HG02678 (cell line): Measurements from ENCODE around the gene ID1.
"Not testable (repeated sequence)": the region's sequence is repeated elsewhere in the genome, so short reads cannot be mapped to it uniquely, and the experiment has no call there.

Experiments
- ATAC-seq: cut with Tn5 transposase; IDR thresholded peaks from one replicate; pipeline ENCODE4 v1.9.1; 2021; ENCODE audit warnings: mild to moderate bottlenecking, moderate library complexity; ENCODE audit not compliant: unreplicated experiment

Gene ID1

DNA sequence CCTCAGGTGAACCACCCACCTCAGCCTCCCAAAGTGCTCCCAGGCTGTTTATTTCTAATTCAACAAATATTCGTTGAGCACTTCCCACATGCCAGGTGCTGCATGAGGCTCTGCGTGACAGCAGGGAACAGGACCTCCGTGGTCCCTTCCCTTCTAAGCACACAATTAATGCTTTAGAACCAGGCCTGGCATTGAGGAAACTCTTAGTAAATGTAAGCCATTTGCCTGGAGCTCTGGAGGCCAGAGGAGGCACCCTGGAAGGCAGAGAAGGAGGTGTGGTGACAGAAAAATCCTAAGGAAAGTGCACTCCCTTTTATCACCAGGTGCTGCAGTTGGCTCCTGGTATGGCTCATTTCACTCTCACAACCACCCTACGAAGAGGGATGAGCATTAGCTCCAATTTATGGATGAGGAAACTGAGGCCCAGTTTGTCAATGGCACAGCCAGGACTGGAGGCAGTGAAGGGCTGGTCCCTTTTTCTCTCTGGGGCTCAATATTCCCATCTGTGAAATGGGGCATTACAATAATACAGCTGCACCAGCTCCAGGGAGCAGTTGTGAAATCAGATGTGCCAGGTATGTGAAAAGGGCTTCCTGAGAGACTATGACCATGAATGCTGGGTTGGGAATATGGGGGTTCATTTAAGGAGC is 8.1 kb upstream of the ID1 start:
- no peak for ATAC-seq

DNA sequence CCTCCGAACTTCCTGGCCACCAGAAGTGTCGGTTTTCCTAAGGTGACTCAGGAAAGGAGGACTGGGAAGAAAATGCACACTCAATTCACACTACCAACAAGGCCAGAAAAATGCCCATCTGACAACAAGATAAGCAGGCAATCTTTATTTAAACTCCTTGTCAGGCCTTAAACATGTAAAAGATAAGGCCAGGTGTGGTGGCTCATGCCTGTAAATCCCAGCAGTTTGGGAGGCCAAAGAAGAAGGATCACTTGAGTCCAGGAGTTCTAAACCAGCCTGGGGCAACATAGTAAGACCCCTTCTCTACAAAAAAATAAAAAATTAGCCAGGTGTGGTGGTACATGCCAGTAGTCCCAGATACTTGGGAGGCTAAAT is 7.6 kb upstream of the ID1 start:
- no peak for ATAC-seq

DNA sequence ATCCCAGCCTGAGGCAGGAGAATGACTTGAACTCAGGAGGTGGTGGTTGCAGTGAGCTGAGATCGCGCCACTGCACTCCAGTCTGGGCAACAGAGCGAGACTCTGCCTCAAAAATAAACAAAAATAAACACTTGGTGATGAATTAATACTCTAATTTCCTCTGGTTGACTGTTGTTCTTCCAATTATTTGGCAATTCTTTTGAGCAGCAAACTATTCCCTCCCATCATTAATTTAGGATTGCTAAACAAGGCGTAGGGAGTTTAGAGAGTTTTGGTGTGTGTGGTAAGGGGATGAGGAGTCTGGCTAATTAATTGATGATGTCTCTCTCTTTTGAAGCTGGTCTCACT is 2.7 kb upstream of the ID1 start:
- no peak for ATAC-seq

DNA sequence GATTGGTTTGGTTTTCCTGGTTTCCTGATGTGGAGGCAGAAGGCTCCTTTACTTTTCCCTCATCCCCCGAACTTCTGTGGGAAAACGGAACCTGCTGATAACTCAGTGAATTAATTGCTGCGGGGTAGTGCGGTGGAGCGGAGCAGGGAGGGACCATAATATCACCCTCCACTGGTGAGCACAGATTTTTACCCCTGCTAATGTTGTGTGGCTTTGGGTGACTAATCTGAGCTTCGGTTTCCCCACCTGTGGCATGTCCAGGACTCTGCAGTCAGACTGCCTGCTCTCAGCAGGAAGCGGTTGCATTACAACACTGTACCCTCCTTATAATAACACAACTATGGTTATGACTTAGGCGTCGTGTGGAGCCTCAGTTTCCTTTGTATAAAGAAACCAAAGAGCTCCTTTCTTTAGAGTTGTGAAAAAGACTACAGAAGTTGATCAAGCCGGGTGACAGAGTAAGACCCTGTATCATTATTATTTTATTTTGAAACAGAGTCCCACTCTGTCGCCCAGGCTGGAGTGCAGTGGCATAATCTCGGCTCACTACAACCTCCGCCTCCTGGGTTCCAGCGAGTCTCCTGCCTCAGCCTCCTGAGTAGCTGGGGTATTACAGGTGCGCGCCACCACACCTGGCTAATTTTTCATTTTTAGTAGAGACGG is 2.2 kb upstream of the ID1 start:
- no peak for ATAC-seq

DNA sequence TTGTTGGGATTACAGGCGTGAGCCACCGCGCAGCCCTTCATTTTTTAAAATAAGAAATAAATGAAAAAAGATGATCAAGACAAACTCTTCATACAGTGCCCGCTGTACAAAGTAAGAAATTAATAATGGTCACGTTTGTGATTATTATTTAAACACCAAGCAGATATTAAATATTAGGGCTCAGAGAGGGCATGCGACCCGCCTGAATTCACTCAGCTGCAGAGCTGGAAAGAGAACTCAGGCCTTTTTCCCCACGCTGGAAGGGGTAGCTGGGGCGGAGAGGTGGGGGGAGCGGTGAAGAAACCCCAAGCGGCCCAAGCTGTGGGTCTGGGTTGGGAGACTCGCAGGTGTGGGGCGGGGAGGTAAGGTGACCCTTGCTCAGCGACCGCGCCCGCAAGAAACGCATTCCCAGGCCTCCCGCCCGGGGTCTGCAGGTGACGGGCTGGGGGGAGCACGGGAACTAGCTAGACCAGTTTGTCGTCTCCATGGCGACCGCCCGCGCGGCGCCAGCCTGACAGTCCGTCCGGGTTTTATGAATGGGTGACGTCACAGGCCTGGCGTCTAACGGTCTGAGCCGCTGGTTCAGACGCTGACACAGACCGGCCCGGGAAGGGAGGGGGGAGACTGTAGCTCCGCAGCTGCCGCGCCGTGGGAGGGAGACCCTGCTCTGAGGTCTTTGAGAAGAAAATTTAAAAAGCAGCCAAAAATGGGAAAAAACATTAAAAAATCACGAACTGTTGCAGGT is 1.1 kb upstream of the ID1 start:
- ATAC-seq, result peak; percentile 27

DNA sequence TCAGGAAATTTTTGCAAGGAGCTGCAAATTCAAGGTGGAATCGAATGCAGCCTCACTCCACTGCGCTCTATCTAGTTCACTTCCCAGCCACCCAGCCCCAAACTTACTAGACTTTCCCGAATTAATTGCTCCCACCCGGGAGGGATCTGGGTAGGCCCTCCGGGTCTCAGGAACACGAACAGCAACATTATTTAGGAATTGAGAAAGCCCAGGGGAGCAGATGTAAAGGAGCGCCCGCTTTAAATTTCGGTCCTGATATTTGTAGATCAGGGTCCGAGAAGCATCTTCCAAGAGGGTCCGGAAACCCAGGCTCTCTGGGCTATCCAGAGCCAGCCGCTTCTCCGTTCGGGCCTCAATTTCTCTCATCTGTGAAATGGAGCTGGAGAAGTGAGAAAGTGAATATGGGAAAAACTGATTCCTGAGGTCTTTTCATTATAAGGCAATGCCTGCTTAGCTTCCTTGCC is 490 bp upstream of the ID1 start:
- no peak for ATAC-seq

DNA sequence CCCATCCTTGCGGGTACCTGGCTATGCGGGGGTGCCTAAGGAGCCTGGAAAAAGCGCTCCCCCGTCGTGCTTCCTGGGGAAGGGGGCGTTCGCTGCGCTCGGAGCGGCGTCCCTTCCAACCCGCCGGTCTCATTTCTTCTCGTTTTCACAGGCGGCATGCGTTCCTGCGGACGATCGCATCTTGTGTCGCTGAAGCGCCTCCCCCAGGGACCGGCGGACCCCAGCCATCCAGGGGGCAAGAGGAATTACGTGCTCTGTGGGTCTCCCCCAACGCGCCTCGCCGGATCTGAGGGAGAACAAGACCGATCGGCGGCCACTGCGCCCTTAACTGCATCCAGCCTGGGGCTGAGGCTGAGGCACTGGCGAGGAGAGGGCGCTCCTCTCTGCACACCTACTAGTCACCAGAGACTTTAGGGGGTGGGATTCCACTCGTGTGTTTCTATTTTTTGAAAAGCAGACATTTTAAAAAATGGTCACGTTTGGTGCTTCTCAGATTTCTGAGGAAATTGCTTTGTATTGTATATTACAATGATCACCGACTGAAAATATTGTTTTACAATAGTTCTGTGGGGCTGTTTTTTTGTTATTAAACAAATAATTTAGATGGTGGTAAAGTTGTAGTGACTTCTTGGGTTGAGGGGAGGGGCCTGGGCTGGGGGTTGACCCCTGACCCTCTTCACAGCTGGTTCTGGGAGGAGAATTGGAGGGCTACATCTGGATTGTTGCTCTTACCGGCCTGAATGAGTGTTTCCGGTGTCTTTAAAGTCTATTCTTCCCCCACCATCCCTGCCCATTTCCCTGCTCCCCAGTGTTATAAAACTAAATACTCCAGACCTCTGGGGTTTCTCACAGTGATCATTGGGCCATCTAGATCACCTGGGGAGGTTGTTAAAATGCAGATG is 1.1 kb downstream of the ID1 start:
- ATAC-seq, result no peak

DNA sequence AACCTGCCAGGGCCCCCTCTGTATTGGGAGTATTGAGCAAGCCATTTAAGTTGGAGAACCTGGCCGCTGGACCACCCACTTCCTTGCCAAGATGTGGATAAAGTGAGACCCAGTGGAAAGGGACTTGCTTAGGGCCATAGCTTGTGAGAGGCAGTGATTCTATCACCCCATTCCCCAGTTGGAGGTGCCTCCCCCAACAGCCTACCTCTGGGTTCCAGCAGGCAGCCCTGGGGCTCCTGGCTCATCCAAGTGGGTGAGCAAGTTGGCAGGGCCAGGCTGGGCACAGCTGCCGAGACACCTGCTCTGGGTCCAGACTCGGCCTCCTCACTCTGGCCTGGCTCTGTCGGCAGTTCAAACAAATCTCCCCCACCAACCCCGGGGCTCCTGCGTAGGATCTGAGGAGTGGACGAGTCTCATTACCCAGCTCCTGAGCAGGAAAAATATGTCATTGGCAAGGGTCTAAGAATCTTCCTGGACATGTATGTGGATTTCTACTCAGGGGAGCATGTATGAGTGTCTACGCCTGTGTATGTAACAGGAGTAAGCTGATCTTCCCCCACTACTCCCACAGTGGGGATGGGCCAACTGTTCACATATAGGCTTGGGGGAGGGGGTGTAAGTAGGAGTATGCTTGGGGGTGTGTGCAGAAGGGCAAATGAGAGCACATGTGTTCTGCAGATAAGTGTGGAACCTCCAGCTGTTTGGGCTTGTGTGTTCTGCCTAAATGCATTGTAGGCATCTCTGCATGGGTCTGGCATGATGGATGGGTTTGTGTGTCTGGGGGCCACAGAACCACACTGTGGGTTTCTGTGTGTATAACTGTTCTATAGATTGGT is 1.9 kb downstream of the ID1 start:
- ATAC-seq, result no peak

DNA sequence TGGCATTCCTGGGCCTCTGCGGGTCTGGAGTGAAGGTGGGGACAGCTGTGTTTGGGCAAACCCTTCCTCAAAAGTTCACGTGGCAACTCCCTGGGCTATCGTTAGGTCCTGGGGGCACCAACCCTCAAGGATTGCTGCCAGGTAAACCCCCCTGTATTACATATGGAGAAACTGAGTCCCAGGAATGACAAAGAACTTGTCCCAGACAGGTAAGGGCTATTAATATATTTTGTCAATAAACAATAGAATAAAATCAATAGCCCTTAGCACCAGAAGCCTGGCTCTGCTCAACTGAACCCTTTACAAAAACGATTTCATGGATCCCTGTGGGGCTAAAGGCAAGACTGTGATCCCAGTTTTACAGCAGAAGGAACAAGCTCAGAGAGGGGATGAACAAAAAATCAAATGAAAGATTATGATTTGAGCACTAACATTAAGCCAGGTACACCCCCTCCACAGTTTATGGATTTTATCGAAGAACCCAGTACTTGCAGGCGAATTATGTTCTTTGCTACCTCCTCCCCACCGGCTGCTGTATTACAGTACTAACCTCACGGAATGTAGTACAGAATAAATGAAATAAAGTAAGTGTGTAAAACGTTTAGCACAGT is 2.7 kb downstream of the ID1 start:
- ATAC-seq, result no peak

DNA sequence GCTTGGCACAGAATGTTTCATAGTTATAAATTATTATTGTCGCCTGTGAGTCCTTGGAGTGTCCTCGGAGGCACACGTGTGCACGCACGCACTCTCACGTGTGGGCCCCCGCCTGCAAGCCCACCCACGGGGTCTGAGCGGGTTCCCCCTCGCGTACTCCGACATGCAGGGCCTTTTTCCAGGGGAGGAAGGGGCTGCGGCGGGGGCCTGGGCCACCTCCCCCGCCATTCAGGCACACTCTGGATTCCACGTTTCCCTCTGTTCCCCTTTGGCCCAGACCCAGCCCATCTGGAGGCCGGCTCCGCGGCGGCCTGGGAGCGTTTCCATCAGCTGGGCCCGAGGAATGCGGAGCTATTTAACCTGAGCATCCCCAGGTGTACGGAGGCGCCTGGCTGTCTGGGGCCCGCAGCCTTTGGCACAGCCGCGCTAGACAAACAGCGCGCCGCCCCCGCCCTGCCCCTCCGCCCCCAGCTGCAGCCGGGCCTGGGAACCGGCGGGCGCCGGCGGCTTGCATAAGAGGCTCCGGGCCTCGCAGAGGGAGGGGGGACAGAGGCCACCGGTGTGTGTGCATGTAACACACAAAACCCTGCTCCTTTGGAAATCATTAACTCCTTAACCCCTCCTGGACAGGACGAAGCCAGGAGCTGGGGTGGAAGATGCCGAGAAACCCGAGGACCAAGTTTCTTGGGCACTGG is 3.3 kb downstream of the ID1 start:
- ATAC-seq, result no peak

DNA sequence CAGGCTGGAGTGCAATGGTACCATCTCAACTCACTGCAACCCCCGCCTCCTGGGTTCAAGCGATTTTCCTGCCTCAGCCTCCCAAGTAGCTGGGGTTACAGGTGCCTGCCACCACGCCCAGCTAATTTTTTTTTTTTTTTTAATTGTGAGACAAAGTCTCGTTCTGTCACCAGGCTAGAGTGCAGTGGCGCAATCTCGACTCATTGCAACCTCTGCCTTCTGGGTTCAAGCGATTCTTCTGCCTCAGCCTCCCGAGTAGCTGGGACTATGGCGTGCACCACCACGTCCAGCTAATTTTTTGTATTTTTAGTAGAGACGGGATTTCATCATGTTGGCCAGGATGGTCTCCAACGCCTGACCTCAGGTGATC is 7.2 kb downstream of the ID1 start:
- ATAC-seq, result not testable (repeated sequence)

DNA sequence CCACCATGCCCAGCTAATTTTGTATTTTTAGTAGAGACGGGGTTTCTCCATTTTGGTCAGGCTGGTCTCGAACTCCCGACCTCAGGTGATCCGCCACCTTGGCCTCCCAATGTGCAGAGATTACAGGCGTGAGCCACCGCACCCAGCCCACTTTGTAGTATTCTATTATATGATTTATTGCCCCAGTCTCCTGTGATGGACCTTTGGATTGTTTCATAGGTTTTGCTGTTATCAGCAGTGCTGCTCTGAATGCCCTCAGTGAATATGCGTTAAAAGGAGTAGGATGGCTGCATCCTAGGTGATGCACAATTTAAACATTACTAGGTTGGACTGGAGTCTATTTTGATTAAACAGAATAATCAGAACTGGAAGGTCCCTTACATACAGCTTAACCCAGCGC is 10.3 kb downstream of the ID1 start:
- ATAC-seq, result no peak

DNA sequence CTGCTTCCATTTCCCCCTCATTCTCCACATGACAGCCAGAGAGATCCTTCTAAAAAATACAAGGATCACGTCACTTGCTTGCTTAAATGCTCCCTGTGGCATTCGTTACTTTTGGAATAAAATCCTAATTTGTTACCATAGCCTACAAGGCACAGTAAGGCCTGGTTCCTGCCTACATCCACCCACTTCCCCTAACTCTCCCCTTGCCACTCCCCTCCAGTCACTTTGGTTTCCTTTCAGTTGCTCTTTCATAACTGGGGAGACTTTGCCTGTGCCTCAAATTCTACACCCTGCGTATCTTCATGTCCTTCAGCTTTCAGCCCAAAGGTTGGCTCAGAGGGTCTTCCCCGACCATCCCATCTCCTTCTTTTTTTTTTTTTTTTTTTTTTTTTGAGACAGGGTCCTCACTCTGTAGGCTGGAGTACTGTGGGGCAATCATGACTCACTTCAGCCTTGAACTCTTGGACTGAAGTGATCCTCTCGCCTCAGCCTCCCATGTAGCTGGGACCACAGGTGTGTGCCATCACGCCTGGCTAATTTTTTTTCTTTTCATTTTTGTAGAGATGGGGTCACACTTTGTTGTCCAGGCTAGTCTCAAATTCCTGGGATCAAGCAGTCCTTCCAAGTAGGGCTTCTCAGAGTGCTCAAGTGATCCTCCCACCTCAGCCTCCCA is 12.5 kb downstream of the ID1 start:
- ATAC-seq, result no peak

DNA sequence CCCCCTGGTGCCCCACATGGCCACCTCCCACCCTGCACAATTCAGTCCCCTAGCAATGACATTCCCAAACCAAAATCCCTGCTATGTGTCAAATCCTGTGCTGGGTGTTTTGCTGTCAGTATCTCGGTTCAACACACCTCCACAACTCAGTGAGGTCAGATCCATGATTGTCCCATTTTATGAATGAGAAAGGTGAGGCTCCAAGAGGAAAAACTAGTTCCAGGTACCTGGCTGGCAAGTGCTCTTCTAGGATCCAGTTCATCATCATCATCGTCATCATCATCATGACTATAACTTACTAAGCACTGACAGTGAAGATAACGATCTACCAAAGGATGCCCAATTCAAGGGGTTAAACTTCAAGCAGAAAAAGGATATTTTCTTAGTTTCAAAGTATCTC is 15.2 kb downstream of the ID1 start:
- no peak for ATAC-seq

DNA sequence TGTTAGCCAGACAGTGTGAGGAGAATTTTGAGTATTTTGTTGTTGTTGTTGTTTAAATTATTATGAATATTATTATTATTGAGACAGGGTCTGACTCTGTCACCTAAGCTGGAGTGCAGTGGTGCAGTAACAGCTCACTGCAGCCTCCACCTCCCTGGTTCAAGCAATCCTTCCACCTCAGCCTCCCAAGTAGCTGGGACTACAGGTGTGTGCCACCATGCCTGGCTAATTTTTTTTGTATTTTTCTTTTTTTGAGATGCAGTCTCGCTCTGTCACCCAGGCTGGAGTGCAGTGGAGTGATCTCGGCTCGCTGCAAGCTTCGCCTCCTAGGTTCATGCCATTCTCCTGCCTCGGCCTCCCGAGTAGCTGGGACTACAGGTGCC is 18.0 kb downstream of the ID1 start:
- ATAC-seq, result not testable (repeated sequence)

DNA sequence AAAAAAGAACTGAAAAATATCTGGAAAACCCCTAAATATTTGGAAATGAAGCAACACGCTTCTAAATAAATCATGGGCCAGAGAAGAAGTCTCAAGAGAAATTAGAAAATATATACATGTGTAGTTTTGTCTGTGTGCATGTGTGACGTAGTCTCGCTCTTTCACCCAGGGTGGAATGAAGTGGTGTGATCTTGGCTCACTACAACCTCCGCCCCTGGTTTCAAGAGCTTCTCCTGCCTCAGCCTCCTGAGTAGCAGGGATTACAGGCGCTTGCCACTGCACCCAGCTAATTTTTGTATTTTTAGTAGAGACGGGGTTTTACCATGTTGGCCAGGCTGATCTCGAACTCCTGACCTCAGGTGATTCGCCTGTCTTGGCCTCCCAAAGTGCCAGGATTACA is 21.4 kb downstream of the ID1 start:
- ATAC-seq, result not testable (repeated sequence)

DNA sequence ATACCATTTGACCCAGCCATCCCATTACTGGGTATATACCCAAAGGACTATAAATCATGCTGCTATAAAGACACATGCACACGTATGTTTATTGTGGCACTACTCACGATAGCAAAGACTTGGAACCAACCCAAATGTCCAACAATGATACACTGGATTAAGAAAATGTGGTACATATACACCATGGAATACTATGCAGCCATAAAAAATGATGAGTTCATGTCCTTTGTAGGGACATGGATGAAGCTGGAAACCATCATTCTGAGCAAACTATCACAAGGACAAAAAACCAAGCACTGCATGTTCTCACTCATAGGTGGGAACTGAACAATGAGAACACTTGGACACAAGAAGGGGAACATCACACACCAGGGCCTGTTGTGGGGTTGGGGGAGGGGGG is 23.0 kb downstream of the ID1 start:
- ATAC-seq, result not testable (repeated sequence)

DNA sequence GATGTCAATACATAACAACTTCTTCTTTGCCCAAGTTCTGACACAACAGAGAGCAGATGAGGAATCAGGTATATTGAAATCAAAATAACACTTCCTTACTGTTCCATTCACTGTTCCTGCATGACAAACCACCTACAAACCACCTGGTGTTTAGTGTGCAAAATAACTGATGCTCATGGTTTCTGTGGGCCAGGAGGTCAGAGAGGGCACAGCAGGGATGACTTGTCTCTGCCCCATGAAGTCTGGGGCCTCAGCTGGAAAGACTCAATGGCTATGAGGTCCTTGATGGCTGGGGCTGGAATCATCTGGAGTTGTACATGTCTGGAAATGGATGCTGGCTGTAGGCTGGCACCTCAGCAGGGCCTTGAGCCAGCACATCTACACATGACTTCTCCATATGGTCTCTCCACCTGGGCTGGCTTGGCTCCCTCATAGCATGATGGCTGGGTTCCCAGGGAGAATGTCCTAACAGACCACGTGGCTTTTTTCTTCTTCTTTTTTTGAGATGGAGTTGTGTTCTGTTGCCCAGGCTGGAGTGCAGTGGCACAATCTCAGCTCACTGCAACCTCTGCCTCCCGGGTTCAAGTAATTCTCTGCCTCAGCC is 25.2 kb downstream of the ID1 start:
- ATAC-seq, result no peak
